Spleen (tissue), 11 donors: ENCODE measurements around the gene EMC10. TPM values are rescaled to one million over a fixed set of nuclear protein-coding genes. Genes with fewer than 3 reads are reported as not detected.
A peak's percentile ranks its signal among the peaks of the same experiment; 100 is the strongest.

Experiments used
- DNase-seq: peaks from one replicate; pipeline ENCODE4 v3.0.0-alpha.2; 2020
- H3K27ac ChIP-seq, 8 donors: fragments of 200-600 bp; sonication (generic) in 7 of 8; 1 replicate in 4 of 8; 2 replicates in 4 of 8; pipeline versions ENCODE4 v1.5.0 to v1.8.0; 2016 to 2021; ENCODE audit warnings: inconsistent platforms in 4 of 8, mild to moderate bottlenecking in 4 of 8, moderate library complexity in 1 of 8
- H3K27me3 ChIP-seq, 7 donors: fragments of 200-600 bp; sonication (generic) in 6 of 7; replicated peaks in 1 of 7; 1 replicate in 4 of 7; 2 replicates in 3 of 7; pipeline versions ENCODE4 v1.5.0 to v1.8.0; 2016 to 2021; ENCODE audit warnings: inconsistent platforms in 3 of 7, mild to moderate bottlenecking in 1 of 7
- H3K36me3 ChIP-seq, 6 donors: fragments of 200-600 bp; sonication (generic) in 5 of 6; 1 replicate in 4 of 6; 2 replicates in 2 of 6; pipeline versions ENCODE4 v1.5.0 to v1.8.0; 2016 to 2021; ENCODE audit warnings: inconsistent platforms in 2 of 6
- H3K4me1 ChIP-seq, 6 donors: fragments of 200-600 bp; sonication (generic) in 5 of 6; 1 replicate in 3 of 6; 2 replicates in 3 of 6; pipeline versions ENCODE4 v1.5.0 to v1.8.0; 2016 to 2021; ENCODE audit warnings: inconsistent platforms in 3 of 6
- H3K4me3 ChIP-seq, 8 donors: fragments of 200-600 bp; sonication (generic) in 7 of 8; 1 replicate in 4 of 8; 2 replicates in 4 of 8; pipeline versions ENCODE4 v1.5.0 to v1.8.0; 2016 to 2021; ENCODE audit warnings: inconsistent platforms in 4 of 8, mild to moderate bottlenecking in 4 of 8, moderate library complexity in 2 of 8
- H3K9me3 ChIP-seq, 8 donors: fragments of 200-600 bp; sonication (generic) in 7 of 8; 1 replicate in 4 of 8; 2 replicates in 4 of 8; pipeline versions ENCODE4 v1.5.0 to v1.8.0; 2016 to 2021; ENCODE audit warnings: inconsistent platforms in 4 of 8
- POLR2A ChIP-seq, 3 donors: fragments of 450-650 bp; IDR thresholded peaks; one replicate each; pipeline ENCODE4 v1.5.1; 2017; ENCODE audit warnings: antibody characterized with exemption in 3 of 3, mild to moderate bottlenecking in 1 of 3
- POLR2AphosphoS5 ChIP-seq, 3 donors: sonication (generic); formaldehyde crosslinking; IDR thresholded peaks; one replicate each; pipeline ENCODE4 v1.5.1; 2017; ENCODE audit warnings: antibody characterized with exemption in 3 of 3
- WGBS, 5 donors: extraction: QIAGEN DNeasy Blood & Tissue Kit in 3 of 5; methylation state at CpG; one replicate each; pipeline versions ENCODE4 v1.1.5 to v1.1.7; 2013 to 2018; 5-methylcytosine and 5-hydroxymethylcytosine counted together
- intact Hi-C: fragments of 100-400 bp; cut with DNase I; formaldehyde crosslinking; loops from one replicate; pipeline ENCODE4 v1.15.0; 2023; ENCODE audit warnings: low total_unique reads
- polyA plus RNA-seq, 3 donors: library from polyadenylated mRNA; stranded (reverse); fragments of 200-250 nt; gene quantifications; one replicate each; pipeline ENCODE4 v1.2.1, GENCODE V29; 2013
- total RNA-seq, 7 donors: library from RNA; depleted of rRNA in 3 of 7; stranded (reverse); fragments of >200 nt in 3 of 7; fragmentation: NEBNext Ultra II Directional in 4 of 7; extraction: Animal tissue kit (Norgen Biotek cat#: 25700) in 4 of 7; gene quantifications; one replicate each; pipeline versions ENCODE4 v1.1.0 to v1.2.1, GENCODE V29; 2016 to 2021
- TF ChIP-seq, protein P1 (sequence below), 11 experiments: fragments of 200-600 bp in 7 of 11; fragments of 450-650 bp in 4 of 11; sonication (generic) in 4 of 11; IDR thresholded peaks in 8 of 11; conservative IDR thresholded peaks in 3 of 11; 1 replicate in 7 of 11; 2 replicates in 4 of 11; pipeline versions ENCODE4 v1.4.0 to v1.8.0; 2016 to 2021; ENCODE audit warnings: antibody characterized with exemption in 11 of 11, inconsistent platforms in 4 of 11, mild to moderate bottlenecking in 1 of 11
- donor health status: healthy with polysubstance abuse.
- donor health status: DM: no; HTN: no; CAD: no; lungs with moderate emphysema.
- donor health status: DM: no; HTN: no; CAD: no.
- donor health status: Bipolar disorder and iron deficiency.
- donor health status: healthy.
- donor health status: DM: no; HTN: no; CAD: no.
- donor health status: DM: yes; HTN: yes; CAD: no.

The EMC10 gene
- total and polyA plus RNA-seq, 10 donors = 31.0 to 72.6 (median 60.1) TPM

DNA sequence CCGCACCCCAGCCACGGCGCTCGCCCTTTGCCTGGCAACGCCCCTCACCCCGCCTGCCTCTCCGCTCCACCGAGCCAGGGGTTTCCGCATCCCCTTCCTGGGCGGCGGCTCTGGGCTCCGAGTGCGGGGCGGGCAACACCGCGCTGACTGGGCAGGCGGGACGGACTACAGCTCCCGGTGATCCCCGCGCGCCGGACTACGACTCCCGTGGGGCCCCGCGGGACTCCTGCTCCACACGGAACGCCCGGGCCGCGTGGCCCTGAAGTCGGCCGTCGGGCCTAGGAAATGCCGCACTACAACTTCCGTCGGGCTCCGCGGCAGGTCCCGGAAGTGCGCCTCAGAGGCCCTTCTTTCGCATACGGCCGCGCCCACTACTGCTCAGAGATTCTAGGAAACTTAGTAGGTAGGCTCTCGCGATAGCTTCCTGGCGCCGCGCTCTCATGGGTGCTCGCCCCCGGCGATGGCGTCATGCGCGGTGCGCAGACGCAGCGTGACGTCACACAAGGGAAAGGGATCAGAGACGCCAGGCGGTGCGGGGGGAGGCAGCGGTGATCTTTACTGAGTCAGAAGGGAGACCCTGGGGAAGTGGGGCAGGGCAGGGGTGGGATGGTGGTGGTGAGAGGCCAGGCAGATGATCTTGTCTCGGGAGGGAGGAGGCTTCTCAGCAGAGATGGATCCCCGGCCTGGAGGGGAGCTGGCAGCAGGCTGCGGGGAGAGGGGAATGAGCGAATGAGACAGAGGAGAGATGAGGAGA lies 34.9 kb downstream of the EMC10 start, which contains the start of gene JOSD2:
Gene JOSD2, minus strand, starts transcription at position 123 of the 754 bp plus-strand sequence. CDS start 760 bp downstream, outside the sequence.
- peak within 1 kb of the TSS; percentile 32 to 90 (median 85) for H3K27ac ChIP-seq
- peaks cover 0 to 28% (median 0%) of the 10 kb centered on the region in 7 donors for H3K27me3 ChIP-seq
- DNase-seq = peak; percentile 100
- no peaks in the 10 kb centered on the region for H3K9me3 ChIP-seq
- peak within 1 kb of the TSS; percentile 43 to 81 (median 62) for H3K4me3 ChIP-seq
- H3K4me1 ChIP-seq = peaks cover 0 to 20% (median 13%) of the 10 kb centered on the region in 6 donors
- TF ChIP-seq POLR2AphosphoS5 (IDR thresholded peaks at IDR 0.05) (peak; percentile 90 to 95 (median 92)), POLR2A (IDR thresholded peaks at IDR 0.05) (no peak)
- TF ChIP-seq, protein P1, sequence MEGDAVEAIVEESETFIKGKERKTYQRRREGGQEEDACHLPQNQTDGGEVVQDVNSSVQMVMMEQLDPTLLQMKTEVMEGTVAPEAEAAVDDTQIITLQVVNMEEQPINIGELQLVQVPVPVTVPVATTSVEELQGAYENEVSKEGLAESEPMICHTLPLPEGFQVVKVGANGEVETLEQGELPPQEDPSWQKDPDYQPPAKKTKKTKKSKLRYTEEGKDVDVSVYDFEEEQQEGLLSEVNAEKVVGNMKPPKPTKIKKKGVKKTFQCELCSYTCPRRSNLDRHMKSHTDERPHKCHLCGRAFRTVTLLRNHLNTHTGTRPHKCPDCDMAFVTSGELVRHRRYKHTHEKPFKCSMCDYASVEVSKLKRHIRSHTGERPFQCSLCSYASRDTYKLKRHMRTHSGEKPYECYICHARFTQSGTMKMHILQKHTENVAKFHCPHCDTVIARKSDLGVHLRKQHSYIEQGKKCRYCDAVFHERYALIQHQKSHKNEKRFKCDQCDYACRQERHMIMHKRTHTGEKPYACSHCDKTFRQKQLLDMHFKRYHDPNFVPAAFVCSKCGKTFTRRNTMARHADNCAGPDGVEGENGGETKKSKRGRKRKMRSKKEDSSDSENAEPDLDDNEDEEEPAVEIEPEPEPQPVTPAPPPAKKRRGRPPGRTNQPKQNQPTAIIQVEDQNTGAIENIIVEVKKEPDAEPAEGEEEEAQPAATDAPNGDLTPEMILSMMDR (IDR thresholded peaks at IDR 0.05 in 8 of 11, conservative IDR thresholded peaks at IDR 0.05 in 3 of 11) = peak in 4 of 11 experiments; percentile 16 to 46 (median 20)
- intact Hi-C loops = no loop called here
- peaks cover 0 to 2% (median under 1%) of the 10 kb centered on the region in 6 donors for H3K36me3 ChIP-seq
- 1 to 2% (median 1%) methylated on average over 37 to 69 of the region's 69 CpGs for WGBS, 5 donors

DNA sequence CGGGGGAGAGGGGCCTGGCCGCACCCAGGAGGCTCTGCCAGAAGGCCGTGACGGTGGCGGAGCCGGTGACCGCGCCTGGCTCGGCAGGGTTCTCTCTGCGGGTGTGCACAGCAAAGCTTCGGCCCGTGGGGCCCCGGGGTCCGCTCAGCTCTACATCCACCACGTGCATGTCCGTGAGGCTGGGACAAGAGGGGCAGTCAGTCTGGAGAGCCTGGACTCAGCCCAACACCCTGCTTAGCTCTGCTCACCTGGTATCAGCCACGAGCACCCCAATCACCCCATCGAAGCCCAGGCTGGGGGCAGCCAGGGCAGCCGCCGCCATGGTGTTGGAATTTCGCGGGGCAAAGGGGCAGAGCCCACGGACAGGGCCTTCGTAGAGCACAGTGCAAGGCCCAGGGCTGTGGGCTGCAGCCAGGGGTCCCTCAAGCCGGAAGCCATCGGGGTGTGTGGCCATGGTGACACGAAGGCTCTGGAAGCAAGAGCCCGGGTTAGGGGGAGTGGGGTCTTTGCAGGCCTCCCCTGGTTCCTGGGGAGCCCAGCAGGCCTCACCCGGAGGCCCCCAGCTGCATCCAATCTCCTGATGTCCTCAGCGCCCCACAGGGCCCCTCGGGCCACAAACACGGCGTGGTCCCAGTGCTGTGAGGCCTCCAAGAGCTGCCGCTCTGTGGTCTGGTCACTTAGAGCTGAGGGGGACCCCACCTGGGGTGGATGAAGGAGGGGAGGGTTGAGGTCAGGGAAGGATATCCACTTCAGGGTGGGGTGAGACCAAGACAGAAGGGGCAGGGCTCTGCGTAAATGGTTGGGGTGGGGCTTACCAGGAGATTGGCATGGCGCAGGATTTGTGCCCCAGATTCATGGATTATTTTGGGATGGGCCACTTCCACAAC lies 36.0 kb downstream of the EMC10 start:
- no peaks in the 10 kb centered on the region for H3K9me3 ChIP-seq
- TF ChIP-seq POLR2A (IDR thresholded peaks at IDR 0.05) = no peak
- peak in 1 of 3 donors; percentile 53 for TF ChIP-seq POLR2AphosphoS5 (IDR thresholded peaks at IDR 0.05)
- TF ChIP-seq, protein P1 (IDR thresholded peaks at IDR 0.05 in 8 of 11, conservative IDR thresholded peaks at IDR 0.05 in 3 of 11) = no peak
- peak overlapping the region in 3 of 8 donors; percentile 89 to 90 (median 89) for H3K27ac ChIP-seq
- H3K36me3 ChIP-seq = no peaks in the 10 kb centered on the region
- intact Hi-C loops = no loop called here
- 88 to 93% (median 91%) methylated on average over 30 to 36 of the region's 36 CpGs for WGBS, 5 donors
- H3K4me3 ChIP-seq = peak overlapping the region in 4 of 8 donors; percentile 59 to 81 (median 66)
- peaks cover 0 to 39% (median 2%) of the 10 kb centered on the region in 7 donors for H3K27me3 ChIP-seq
- peaks cover 0 to 20% (median 13%) of the 10 kb centered on the region in 6 donors for H3K4me1 ChIP-seq
- DNase-seq = peak; percentile 89

DNA sequence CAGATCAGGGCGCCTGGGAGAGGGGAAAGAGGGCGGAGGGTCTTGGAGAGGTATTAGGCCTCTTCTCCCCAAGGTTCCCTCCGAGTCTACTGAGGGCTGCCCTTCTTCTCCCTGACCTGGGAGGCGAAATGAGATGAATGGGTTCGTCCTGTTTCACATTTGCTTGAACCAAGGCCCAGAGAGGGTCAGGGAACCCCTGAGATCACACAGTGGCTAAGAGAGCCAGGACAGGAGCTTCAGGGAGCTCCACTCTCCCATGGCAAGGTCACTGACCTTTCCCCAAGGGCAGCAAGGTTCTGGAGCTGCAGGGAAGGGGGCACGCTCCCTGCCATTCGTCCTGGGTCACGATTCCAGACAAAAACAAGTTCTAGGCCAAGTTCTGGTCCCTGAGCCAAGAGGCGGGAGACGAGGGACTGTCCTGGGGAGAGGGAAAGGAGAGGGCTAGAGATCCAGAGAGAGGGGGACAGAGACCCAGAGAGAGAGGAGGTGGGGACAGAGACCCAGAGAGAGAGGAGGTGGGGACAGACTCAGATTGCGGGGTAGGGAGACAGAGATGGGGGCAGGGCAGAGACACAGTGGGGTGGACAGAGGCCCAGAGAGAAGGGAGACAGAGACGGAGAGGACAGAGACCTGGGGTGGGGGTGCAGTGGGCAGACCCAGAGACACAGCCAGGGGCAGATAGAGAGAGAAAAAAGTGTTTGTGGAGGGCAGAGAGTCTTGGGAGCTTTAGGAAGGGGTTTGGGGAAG lies 36.9 kb downstream of the EMC10 start:
- WGBS, 5 donors = 70 to 80% (median 72%) methylated on average over 12 of the region's 12 CpGs
- TF ChIP-seq POLR2AphosphoS5 (IDR thresholded peaks at IDR 0.05) (no peak), POLR2A (IDR thresholded peaks at IDR 0.05) (no peak)
- TF ChIP-seq, protein P1 (IDR thresholded peaks at IDR 0.05 in 8 of 11, conservative IDR thresholded peaks at IDR 0.05 in 3 of 11) = no peak
- intact Hi-C loops = no loop called here

More for the DNA sequence above, 36.9 kb downstream of the EMC10 start:
- Histone ChIP-seq H3K9me3 (no peaks in the 10 kb centered on the region), H3K27ac (no peak overlapping the region), H3K27me3 (peaks cover 0 to 46% (median 5%) of the 10 kb centered on the region in 7 donors), H3K4me3 (no peak overlapping the region), H3K4me1 (peaks cover 0 to 20% (median 13%) of the 10 kb centered on the region in 6 donors), H3K36me3 (no peaks in the 10 kb centered on the region)
- DNase-seq = peak; percentile 64
